Natural killer cell (primary cell): Measurements from ENCODE around the gene MRE11. TPM values are rescaled to one million over a fixed set of nuclear protein-coding genes. Genes with fewer than 3 reads are reported as not detected.
A peak's percentile ranks its signal among the peaks of the same experiment; 100 is the strongest.

Source experiments
- ATAC-seq, 3 donors: fragments of 150-1000 bp in 2 of 3; fragments of 200-7000 bp in 1 of 3; cut with Tn5 transposase; 1 replicate in 1 of 3; 2 replicates in 2 of 3; pipeline ENCODE4 v1.10.0; 2021; ENCODE audit warnings: mild to moderate bottlenecking in 2 of 3, moderate library complexity in 2 of 3
- DNase-seq, 2 donors: peaks; one replicate each; pipeline versions ENCODE4 v3.0.0 to v3.0.0-alpha.2; 2013 to 2021; ENCODE audit warnings: mixed read lengths in 1 of 2
- H3K27ac ChIP-seq: one replicate; pipeline ENCODE4 v1.5.1; 2013; ENCODE audit warnings: mild to moderate bottlenecking, low read length
- H3K27me3 ChIP-seq: one replicate; pipeline ENCODE4 v1.6.1; 2013; ENCODE audit warnings: low read length; ENCODE audit not compliant: control insufficient read depth, insufficient read depth
- H3K36me3 ChIP-seq: one replicate; pipeline ENCODE4 v1.6.1; 2013; ENCODE audit warnings: low read length; ENCODE audit not compliant: control insufficient read depth, insufficient read depth
- H3K4me1 ChIP-seq: one replicate; pipeline ENCODE4 v1.6.1; 2013; ENCODE audit warnings: low read length; ENCODE audit not compliant: control insufficient read depth, insufficient read depth
- H3K4me3 ChIP-seq: one replicate; pipeline ENCODE4 v1.5.1; 2013; ENCODE audit warnings: low read length
- H3K9me3 ChIP-seq: one replicate; pipeline ENCODE4 v1.6.1; 2013; ENCODE audit warnings: low read length; ENCODE audit not compliant: control insufficient read depth, insufficient read depth
- H3K27ac Mint-ChIP-seq, 2 donors: one replicate each; pipeline ENCODE4 v1.8.0; 2022; ENCODE audit warnings: mild to moderate bottlenecking in 2 of 2, mixed read lengths in 2 of 2, moderate library complexity in 1 of 2
- H3K27me3 Mint-ChIP-seq, 2 donors: one replicate each; pipeline ENCODE4 v1.8.0; 2022; ENCODE audit warnings: low read depth in 2 of 2, mixed read lengths in 2 of 2
- H3K36me3 Mint-ChIP-seq: one replicate; pipeline ENCODE4 v1.8.0; 2022; ENCODE audit warnings: mixed read lengths
- H3K4me1 Mint-ChIP-seq, 2 donors: one replicate each; pipeline ENCODE4 v1.8.0; 2022; ENCODE audit warnings: mixed read lengths in 2 of 2
- H3K4me3 Mint-ChIP-seq: one replicate; pipeline ENCODE4 v1.8.0; 2022; ENCODE audit warnings: mild to moderate bottlenecking, moderate library complexity, mixed read lengths
- H3K9me3 Mint-ChIP-seq, 2 donors: one replicate each; pipeline ENCODE4 v1.8.0; 2022; ENCODE audit warnings: mixed read lengths in 2 of 2
- CTCF ChIP-seq: fragments of 200-600 bp; IDR thresholded peaks from one replicate; pipeline ENCODE4 v1.8.0; 2022; ENCODE audit warnings: antibody characterized with exemption
- WGBS: methylation state at CpG from one replicate; pipeline ENCODE4 v1.1.7; 2013; ENCODE audit warnings: missing lambda C conversion rate; ENCODE audit not compliant: insufficient coverage; 5-methylcytosine and 5-hydroxymethylcytosine counted together
- intact Hi-C: fragments of 100-400 bp; cut with micrococcal nuclease; formaldehyde crosslinking; loops from one replicate; pipeline ENCODE4 v1.14.2; 2022
- total RNA-seq, 4 donors: library from RNA; stranded (reverse); fragments of 120-200 nt in 1 of 4; gene quantifications; one replicate each; pipeline versions ENCODE4 v1.2.3 to v1.2.4, GENCODE V29; 2013 to 2022

Gene MRE11
- total RNA-seq, 3 donors from 2014 or later (not counting 1 experiment from before 2014, with no cell fraction given), result 42.1 to 45.2 (median 43.8) TPM

- Histone ChIP-seq H3K27me3 (peaks cover 32% of the 10 kb centered on the region), H3K27ac (no peak within 1 kb of the TSS), H3K36me3 (no peaks in the 10 kb centered on the region), H3K4me1 (peaks cover 2% of the 10 kb centered on the region), H3K9me3 (no peaks in the 10 kb centered on the region), H3K4me3 (no peak within 1 kb of the TSS)
- peaks cover 9 to 15% of the 10 kb centered on the region in 2 donors for H3K4me1 Mint-ChIP-seq
- peaks cover 0 to 2% of the 10 kb centered on the region in 2 donors for H3K9me3 Mint-ChIP-seq
- peak within 1 kb of the TSS; percentile 0 for H3K4me3 Mint-ChIP-seq
- no peak for TF ChIP-seq CTCF
- H3K27ac Mint-ChIP-seq, result no peak within 1 kb of the TSS
- peaks cover 42 to 58% of the 10 kb centered on the region in 2 donors for H3K27me3 Mint-ChIP-seq
- no peak for DNase-seq
- no peak for ATAC-seq
- no peaks in the 10 kb centered on the region for H3K36me3 Mint-ChIP-seq
- intact Hi-C loops, result no loop called here
- WGBS, result 5% methylated on average over 73 of the region's 73 CpGs
These were observed 92.5 kb downstream of the MRE11 start, which contains the start of gene GPR83 for GRCh38 chr11:94400839-94401772. GPR83 (minus strand) TSS chr11:94401419; CDS start chr11:94401247, 172 bp downstream.

DNA sequence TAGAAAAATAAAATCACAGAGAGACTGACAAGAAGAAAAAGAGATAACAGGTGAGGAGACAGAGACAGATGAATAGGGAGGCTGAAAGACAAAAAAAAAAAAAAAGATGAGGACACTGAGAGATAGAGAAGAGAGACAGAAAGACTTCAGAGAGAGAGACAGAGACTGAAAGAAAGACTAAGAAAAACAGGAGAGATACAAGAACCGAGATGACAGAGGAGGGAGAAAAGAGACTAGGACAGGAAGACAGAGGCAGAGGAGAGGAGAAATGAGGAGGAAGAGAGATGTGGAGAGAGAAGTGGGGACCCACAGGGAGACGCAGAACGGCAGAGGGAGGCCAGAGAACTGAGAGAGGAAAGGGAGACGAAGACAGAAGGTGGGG, 93.2 kb downstream of the MRE11 start:
- intact Hi-C loops, result no loop called here
- H3K36me3 ChIP-seq, result no peaks in the 10 kb centered on the region

DNA sequence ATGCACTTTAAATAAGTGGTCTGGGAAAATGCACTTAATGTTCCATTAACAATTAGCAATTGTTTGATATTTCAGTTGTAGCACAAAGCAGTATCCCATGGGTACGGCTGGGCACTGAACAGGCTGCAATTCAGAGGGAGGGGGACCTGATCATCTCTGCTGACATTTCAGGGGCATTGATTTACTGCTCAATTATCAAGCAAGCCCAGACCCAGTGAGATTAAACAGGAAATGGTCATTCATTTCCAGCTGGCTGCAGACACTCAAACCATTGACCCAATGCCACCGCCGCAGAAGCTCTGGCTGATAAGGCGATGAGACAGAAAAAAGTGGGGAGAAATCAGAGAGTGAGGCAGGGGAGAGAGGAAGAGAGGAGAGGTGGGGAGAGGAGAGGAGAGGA, 93.6 kb downstream of the MRE11 start:
- H3K4me1 Mint-ChIP-seq, result peaks cover 9 to 15% of the 10 kb centered on the region in 2 donors
- no peak overlapping the region for H3K27ac Mint-ChIP-seq
- H3K27me3 Mint-ChIP-seq, result peaks cover 42 to 63% of the 10 kb centered on the region in 2 donors
- Histone ChIP-seq H3K9me3 (no peaks in the 10 kb centered on the region), H3K36me3 (no peaks in the 10 kb centered on the region), H3K4me1 (peaks cover 2% of the 10 kb centered on the region), H3K4me3 (no peak overlapping the region), H3K27me3 (peaks cover 32% of the 10 kb centered on the region), H3K27ac (no peak overlapping the region)
- no peak overlapping the region for H3K4me3 Mint-ChIP-seq
- WGBS, result 35% methylated on average over 4 of the region's 4 CpGs
- ATAC-seq, result no peak
- intact Hi-C loops, result no loop called here
- no peaks in the 10 kb centered on the region for H3K9me3 Mint-ChIP-seq
- DNase-seq, result no peak
- no peaks in the 10 kb centered on the region for H3K36me3 Mint-ChIP-seq
- no peak for TF ChIP-seq CTCF

More for the DNA sequence above, 93.2 kb downstream of the MRE11 start:
- peaks cover 2% of the 10 kb centered on the region for H3K4me1 ChIP-seq
- H3K27ac ChIP-seq, result no peak overlapping the region
- H3K27me3 ChIP-seq, result peaks cover 32% of the 10 kb centered on the region
- no peak for DNase-seq
- peak overlapping the region; percentile 0 for H3K4me3 Mint-ChIP-seq
- peaks cover 42 to 63% of the 10 kb centered on the region in 2 donors for H3K27me3 Mint-ChIP-seq
- H3K36me3 Mint-ChIP-seq, result no peaks in the 10 kb centered on the region
- H3K4me1 Mint-ChIP-seq, result peaks cover 9 to 15% of the 10 kb centered on the region in 2 donors
- no peak overlapping the region for H3K4me3 ChIP-seq
- H3K27ac Mint-ChIP-seq, result no peak overlapping the region
- no peak for ATAC-seq
- H3K9me3 ChIP-seq, result no peaks in the 10 kb centered on the region
- 21% methylated on average over 4 of the region's 4 CpGs for WGBS
- H3K9me3 Mint-ChIP-seq, result no peaks in the 10 kb centered on the region
- TF ChIP-seq CTCF, result no peak
